HG03060 (cell line): Measurements from ENCODE around the gene EIF5A.

ENCODE experiments used
- ATAC-seq: cut with Tn5 transposase; IDR thresholded peaks from one replicate; pipeline ENCODE4 v1.9.1; 2021; ENCODE audit warnings: low read depth, moderate number of reproducible peaks; ENCODE audit not compliant: unreplicated experiment

EIF5A gene

GRCh38 chr17:7352910-7353635, 45.6 kb downstream of the EIF5A start:
- no peak for ATAC-seq

- no peak for ATAC-seq
Measured at GRCh38 chr17:7354262-7354843, 46.9 kb downstream of the EIF5A start.

- ATAC-seq = no peak
Measured at GRCh38 chr17:7355053-7355452, 47.6 kb downstream of the EIF5A start, which contains the start of gene TMEM95. Gene TMEM95, plus strand, starts transcription at chr17:7355156. Its CDS starts 49 bp downstream, at chr17:7355205.

GRCh38 chr17:7355573-7355972, 48.1 kb downstream of the EIF5A start:
- no peak for ATAC-seq

GRCh38 chr17:7356072-7356549, 48.7 kb downstream of the EIF5A start:
- no peak for ATAC-seq

- no peak for ATAC-seq
Measured at GRCh38 chr17:7356756-7357155, 49.3 kb downstream of the EIF5A start.

- ATAC-seq = no peak
Measured at GRCh38 chr17:7357381-7357780, 50.0 kb downstream of the EIF5A start.

GRCh38 chr17:7361906-7362305, 54.5 kb downstream of the EIF5A start:
- no peak for ATAC-seq
